Ishikawa (cell line): ENCODE measurements around the gene CBX1.

ENCODE experiments used
- CEBPB ChIP-seq: IDR thresholded peaks from 2 replicates; pipeline ENCODE4 v1.6.1; 2012
- CREB1 ChIP-seq: IDR thresholded peaks from 2 replicates; pipeline ENCODE4 v1.6.1; 2012; ENCODE audit warnings: low read depth
- EGR1 ChIP-seq: IDR thresholded peaks from 2 replicates; pipeline ENCODE4 v1.6.1; 2012
- EP300 ChIP-seq: IDR thresholded peaks from 2 replicates; pipeline ENCODE4 v1.6.1; 2012; ENCODE audit warnings: borderline replicate concordance
- FOXM1 ChIP-seq: IDR thresholded peaks from 2 replicates; pipeline ENCODE4 v1.6.1; 2012; ENCODE audit warnings: low read depth, borderline replicate concordance
- MAX ChIP-seq: IDR thresholded peaks from 2 replicates; pipeline ENCODE4 v1.6.1; 2012
- NFIC ChIP-seq: IDR thresholded peaks from 2 replicates; pipeline ENCODE4 v1.6.1; 2012
- RAD21 ChIP-seq: IDR thresholded peaks from 2 replicates; pipeline ENCODE4 v1.6.1; 2012; ENCODE audit warnings: low read depth
- REST ChIP-seq: IDR thresholded peaks from 2 replicates; pipeline ENCODE4 v1.6.1; 2012; ENCODE audit warnings: low read depth, mild to moderate bottlenecking
- TAF1 ChIP-seq: IDR thresholded peaks from 2 replicates; pipeline ENCODE4 v1.6.1; 2012; ENCODE audit warnings: low read depth, mild to moderate bottlenecking
- TCF12 ChIP-seq: IDR thresholded peaks from 2 replicates; pipeline ENCODE4 v1.6.1; 2012; ENCODE audit warnings: low read depth
- TEAD4 ChIP-seq: IDR thresholded peaks from 2 replicates; pipeline ENCODE4 v1.6.1; 2012
- USF1 ChIP-seq: IDR thresholded peaks from 2 replicates; pipeline ENCODE4 v1.6.1; 2012
- YY1 ChIP-seq: IDR thresholded peaks from 2 replicates; pipeline ENCODE4 v1.6.1; 2012; ENCODE audit warnings: low read depth
- ZBTB7A ChIP-seq: IDR thresholded peaks from 2 replicates; pipeline ENCODE4 v1.6.1; 2012; ENCODE audit warnings: low read depth

CBX1 gene

GRCh38 chr17:48071654-48072053, 29.6 kb downstream of the CBX1 start:
- TF ChIP-seq CREB1 (no peak), EGR1 (no peak), USF1 (no peak), FOXM1 (no peak), MAX (no peak), REST (no peak), EP300 (no peak), ZBTB7A (no peak), TAF1 (no peak), YY1 (no peak), NFIC (no peak), TCF12 (no peak), TEAD4 (no peak), RAD21 (no peak)

- TF ChIP-seq CREB1 = no peak
- no peak for TF ChIP-seq FOXM1
- TF ChIP-seq REST = no peak
- no peak for TF ChIP-seq TCF12
- no peak for TF ChIP-seq EGR1
- no peak for TF ChIP-seq TAF1
- no peak for TF ChIP-seq RAD21
- TF ChIP-seq USF1 = no peak
Observed at GRCh38 chr17:48070195-48070594, 31.1 kb downstream of the CBX1 start.

GRCh38 chr17:48068491-48068961, 32.8 kb downstream of the CBX1 start:
- TF ChIP-seq YY1 (no peak), TEAD4 (no peak), RAD21 (0 out of 2 replicates have a peak, but pooled peaks have one; percentile 5)

- no peak for TF ChIP-seq MAX
Observed at GRCh38 chr17:48067245-48067644, 34.0 kb downstream of the CBX1 start.

- no peak for TF ChIP-seq CEBPB
- no peak for TF ChIP-seq TCF12
- no peak for TF ChIP-seq TAF1
- TF ChIP-seq USF1 = no peak
- TF ChIP-seq EGR1 = no peak
- no peak for TF ChIP-seq FOXM1
- TF ChIP-seq CREB1 = no peak
- no peak for TF ChIP-seq TEAD4
- no peak for TF ChIP-seq YY1
- no peak for TF ChIP-seq REST
- no peak for TF ChIP-seq ZBTB7A
Observed at GRCh38 chr17:48066656-48067055, 34.6 kb downstream of the CBX1 start.
